SK-N-SH treated with all-trans-retinoic acid at 6 μM for 48 hours (cell line): ENCODE data around the gene ASCC3.

Experiments used
- ARNTL ChIP-seq: fragments of 450-650 bp; formaldehyde crosslinking; IDR thresholded peaks from 2 replicates; pipeline ENCODE4 v1.5.0; 2020; ENCODE audit warnings: low read depth, mild to moderate bottlenecking, moderate library complexity, borderline replicate concordance
- CREB5 ChIP-seq: fragments of 250-450 bp; sonication (Bioruptor Pico); IDR thresholded peaks from 2 replicates; pipeline ENCODE4 v1.5.1; 2020; ENCODE audit warnings: low read depth, mild to moderate bottlenecking, moderate library complexity
- GLIS3 ChIP-seq: fragments of 250-450 bp; sonication (Bioruptor Pico); IDR thresholded peaks from 2 replicates; pipeline ENCODE4 v1.5.0; 2020; ENCODE audit warnings: mild to moderate bottlenecking, moderate library complexity
- OSR1 ChIP-seq: fragments of 250-450 bp; sonication (Bioruptor Pico); IDR thresholded peaks from 2 replicates; pipeline ENCODE4 v1.8.0; 2022; ENCODE audit warnings: moderate library complexity, mild to moderate bottlenecking, inconsistent platforms
- PATZ1 ChIP-seq: fragments of 250-450 bp; sonication (Bioruptor Pico); IDR thresholded peaks from 2 replicates; pipeline ENCODE4 v1.8.0; 2020; ENCODE audit warnings: mild to moderate bottlenecking, moderate library complexity, borderline replicate concordance
- RARB ChIP-seq: fragments of 250-450 bp; sonication (Bioruptor Pico); IDR thresholded peaks from 2 replicates; pipeline ENCODE4 v1.8.0; 2021; ENCODE audit warnings: mild to moderate bottlenecking, moderate library complexity
- ZNF70 ChIP-seq: fragments of 450-650 bp; formaldehyde crosslinking; IDR thresholded peaks from 2 replicates; pipeline ENCODE4 v1.5.0; 2020; ENCODE audit warnings: mild to moderate bottlenecking, moderate library complexity

GRCh38 chr6:100833972-100834574 is 47.1 kb downstream of the ASCC3 start:
- TF ChIP-seq OSR1 (CRISPR knock-in tag) (no peak), ZNF70 (CRISPR knock-in tag) (no peak), RARB (CRISPR knock-in tag) (no peak), CREB5 (CRISPR knock-in tag) (no peak), ARNTL (no peak), PATZ1 (no peak), GLIS3 (CRISPR knock-in tag) (no peak)
